HEK293 (cell line): ENCODE data around the gene RASSF1.

Experiments
- KLF16 ChIP-seq: fragments of 450-650 bp; formaldehyde crosslinking; IDR thresholded peaks from 2 replicates; pipeline ENCODE4 v1.5.1; 2017; ENCODE audit warnings: missing biosample characterization, missing genetic modification characterization
- OVOL3 ChIP-seq: fragments of 450-650 bp; formaldehyde crosslinking; IDR thresholded peaks from 2 replicates; pipeline ENCODE4 v1.5.1; 2016; ENCODE audit warnings: missing biosample characterization, missing genetic modification characterization
- SP7 ChIP-seq: fragments of 450-650 bp; formaldehyde crosslinking; IDR thresholded peaks from 2 replicates; pipeline ENCODE4 v1.5.1; 2016; ENCODE audit warnings: missing biosample characterization, missing genetic modification characterization
- TRIM28 ChIP-seq: IDR thresholded peaks from 2 replicates; pipeline ENCODE4 v1.6.1; 2011; ENCODE audit warnings: low read length, control low read depth, borderline replicate concordance
- TSHZ1 ChIP-seq: fragments of 450-650 bp; formaldehyde crosslinking; IDR thresholded peaks from 2 replicates; pipeline ENCODE4 v1.5.1; 2016; ENCODE audit warnings: missing biosample characterization, missing genetic modification characterization, borderline replicate concordance
- ZBTB1 ChIP-seq: fragments of 450-650 bp; formaldehyde crosslinking; IDR thresholded peaks from 2 replicates; pipeline ENCODE4 v1.5.1; 2016; ENCODE audit warnings: missing biosample characterization, missing genetic modification characterization
- ZBTB11 ChIP-seq: fragments of 450-650 bp; formaldehyde crosslinking; conservative IDR thresholded peaks from 2 replicates; pipeline ENCODE4 v1.5.1; 2016; ENCODE audit warnings: low read depth, missing biosample characterization, missing genetic modification characterization
- ZBTB26 ChIP-seq: fragments of 450-650 bp; formaldehyde crosslinking; optimal IDR thresholded peaks from 2 replicates; pipeline ENCODE3; 2016; ENCODE audit warnings: missing biosample characterization, mild to moderate bottlenecking, missing genetic modification characterization
- ZNF280D ChIP-seq: fragments of 450-650 bp; formaldehyde crosslinking; IDR thresholded peaks from 2 replicates; pipeline ENCODE4 v1.5.1; 2016; ENCODE audit warnings: missing biosample characterization, missing genetic modification characterization
- ZNF514 ChIP-seq: fragments of 450-650 bp; formaldehyde crosslinking; IDR thresholded peaks from 2 replicates; pipeline ENCODE4 v1.5.1; 2016; ENCODE audit warnings: missing biosample characterization, missing genetic modification characterization
- ZNF518A ChIP-seq: fragments of 450-650 bp; formaldehyde crosslinking; conservative IDR thresholded peaks from 2 replicates; pipeline ENCODE4 v1.5.1; 2016; ENCODE audit warnings: low read depth, missing biosample characterization, missing genetic modification characterization
- ZNF561 ChIP-seq: fragments of 450-650 bp; IDR thresholded peaks from 2 replicates; pipeline ENCODE4 v1.5.1; 2018; ENCODE audit warnings: missing biosample characterization, missing genetic modification characterization, borderline replicate concordance
- ZNF571 ChIP-seq: fragments of 450-650 bp; formaldehyde crosslinking; IDR thresholded peaks from 2 replicates; pipeline ENCODE4 v1.5.0; 2017; ENCODE audit warnings: missing biosample characterization, missing genetic modification characterization
- ZNF580 ChIP-seq: fragments of 450-650 bp; formaldehyde crosslinking; IDR thresholded peaks from 2 replicates; pipeline ENCODE4 v1.5.1; 2016; ENCODE audit warnings: missing biosample characterization, missing genetic modification characterization
- ZNF629 ChIP-seq: fragments of 450-650 bp; formaldehyde crosslinking; IDR thresholded peaks from 2 replicates; pipeline ENCODE4 v1.5.1; 2017; ENCODE audit warnings: missing biosample characterization, missing genetic modification characterization
- ZNF664 ChIP-seq: fragments of 450-650 bp; formaldehyde crosslinking; IDR thresholded peaks from 2 replicates; pipeline ENCODE4 v1.5.1; 2016; ENCODE audit warnings: missing biosample characterization, missing genetic modification characterization
- ZNF692 ChIP-seq: fragments of 450-650 bp; formaldehyde crosslinking; IDR thresholded peaks from 2 replicates; pipeline ENCODE4 v1.5.1; 2016; ENCODE audit warnings: missing biosample characterization, missing genetic modification characterization

The RASSF1 gene

GRCh38 chr3:50298836-50299637 lies 41.6 kb downstream of the RASSF1 start, which contains the start of the genes HYAL3 and NAA80 (continued):
- TF ChIP-seq TSHZ1 (tag by site-specific recombination) (peak; percentile 52; the same call in 1 of the 2 replicates), TRIM28 (peak; percentile 62; the same call in 1 of the 2 replicates), ZNF571 (tag by site-specific recombination) (no peak), ZNF629 (tag by site-specific recombination) (peak; percentile 90), ZNF561 (peak; percentile 66; the same call in 1 of the 2 replicates), ZBTB11 (tag by site-specific recombination) (peak; percentile 14; the same call in 1 of the 2 replicates), SP7 (tag by site-specific recombination) (peak; percentile 62), ZNF664 (tag by site-specific recombination) (no peak), ZNF514 (no peak), ZBTB26 (peak; percentile 85), ZNF518A (no peak), ZBTB1 (peak; percentile 50; the same call in 1 of the 2 replicates), ZNF580 (no peak), ZNF280D (tag by site-specific recombination) (no peak), KLF16 (peak; percentile 79), ZNF692 (tag by site-specific recombination) (peak; percentile 50; the same call in 1 of the 2 replicates), OVOL3 (tag by site-specific recombination) (0 out of 2 replicates have a peak, but pooled peaks have one; percentile 16)
